Erythroblast (primary cell): ENCODE results near the gene ID1.
"Not testable (repeated sequence)": the region's sequence is repeated elsewhere in the genome, so short reads cannot be mapped to it uniquely, and the experiment has no call there.

Experiments used
- DNase-seq, 2 experiments: peaks; one replicate each; lab custom pipeline; 2025; lab: John Stamatoyannopoulos, UW
- GATA1 ChIP-seq: IDR thresholded peaks from 2 replicates; pipeline ENCODE4 v1.6.1; 2011; ENCODE audit warnings: low read depth, mild to moderate bottlenecking, control low read depth, low read length, moderate library complexity
- POLR2A ChIP-seq: IDR thresholded peaks from 2 replicates; pipeline ENCODE4 v1.6.1; 2011; ENCODE audit warnings: mild to moderate bottlenecking, low read length

ID1 gene

DNA sequence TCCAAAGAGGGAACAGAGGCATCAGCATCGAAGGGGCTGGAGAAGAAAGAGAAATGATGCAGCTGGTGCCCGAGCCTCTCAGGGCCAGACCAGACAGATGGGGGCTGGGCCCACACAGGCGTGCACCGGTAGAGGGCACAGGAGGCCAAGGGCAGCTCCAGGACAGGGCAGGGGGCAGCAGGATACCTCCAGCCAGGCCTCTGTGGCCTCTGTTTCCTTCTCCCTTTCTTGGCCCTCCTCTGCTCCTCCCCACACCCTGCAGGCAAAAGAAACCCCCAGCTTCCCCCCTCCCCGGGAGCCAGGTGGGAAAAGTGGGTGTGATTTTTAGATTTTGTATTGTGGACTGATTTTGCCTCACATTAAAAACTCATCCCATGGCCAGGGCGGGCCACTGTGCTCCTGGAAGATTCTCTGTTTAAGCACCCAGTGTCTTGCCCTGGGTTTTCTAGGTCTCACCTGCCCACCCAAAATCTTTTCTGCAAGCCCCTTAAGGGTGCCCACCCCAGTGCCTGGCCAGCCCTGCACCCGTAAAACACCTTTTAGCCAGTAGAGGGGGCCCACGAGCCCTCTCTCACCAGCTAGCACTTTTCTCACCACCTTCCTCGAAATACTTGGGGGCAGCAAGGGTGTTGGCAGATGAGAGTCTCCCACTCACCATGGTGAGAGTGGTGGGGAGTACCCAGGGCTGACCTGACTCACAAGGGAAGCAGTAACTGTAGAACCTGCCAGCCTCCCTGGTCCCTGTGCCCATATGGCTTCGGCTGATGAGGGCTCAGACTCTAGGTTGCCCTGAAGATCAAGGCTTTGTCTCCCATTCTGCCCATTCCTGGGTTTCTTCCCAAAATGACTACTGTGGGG lies 35.7 kb upstream of the ID1 start:
- DNase-seq, result peak; percentile 51 to 79
- no peak for TF ChIP-seq POLR2A
- no peak for TF ChIP-seq GATA1

GRCh38 chr20:31570021-31570463 lies 35.0 kb upstream of the ID1 start:
- no peak for DNase-seq
- TF ChIP-seq GATA1 (no peak), POLR2A (no peak)

DNA sequence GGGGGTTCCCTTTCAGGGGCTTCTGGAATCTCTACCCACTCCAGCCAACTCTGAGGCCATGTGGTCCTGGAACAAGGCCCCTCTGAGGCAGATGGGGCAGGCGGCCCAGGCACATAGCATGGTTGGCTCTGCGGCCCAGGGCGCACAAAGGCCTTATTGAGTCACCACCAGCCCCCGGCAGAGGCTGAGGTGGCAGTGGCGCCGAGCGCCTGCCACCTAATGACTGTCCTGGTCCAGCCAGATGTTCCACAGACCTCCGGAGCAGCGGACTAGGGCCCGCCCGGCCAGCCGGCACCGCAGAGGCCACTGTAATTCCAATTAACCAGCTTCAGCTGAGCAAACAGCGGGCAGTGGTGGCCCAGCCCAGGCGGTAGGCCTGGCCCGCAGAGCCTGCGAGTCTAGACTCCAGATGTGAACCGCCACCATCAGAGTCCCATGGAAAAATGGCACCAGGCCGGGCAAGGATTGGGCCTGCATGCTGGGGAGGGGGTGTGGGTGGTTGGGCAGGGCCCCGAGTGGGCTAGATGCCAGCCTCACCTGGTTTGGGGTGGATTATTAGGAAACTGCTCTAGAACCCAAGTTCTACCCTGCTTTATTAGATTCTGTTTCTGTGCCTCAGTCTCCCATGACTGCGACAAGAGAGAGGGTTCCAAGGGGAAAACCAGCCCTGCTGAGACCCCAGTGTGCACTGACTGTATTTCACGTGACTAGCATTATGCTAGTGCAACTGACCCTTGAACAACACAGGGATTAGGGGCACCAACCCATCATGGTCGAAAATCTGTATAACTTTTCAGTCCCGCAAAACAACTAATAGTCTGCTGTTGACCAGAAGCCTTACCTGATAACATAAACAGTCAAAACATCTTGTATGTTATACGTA lies 34.1 kb upstream of the ID1 start:
- no peak for DNase-seq
- TF ChIP-seq GATA1, result no peak
- TF ChIP-seq POLR2A, result no peak

DNA sequence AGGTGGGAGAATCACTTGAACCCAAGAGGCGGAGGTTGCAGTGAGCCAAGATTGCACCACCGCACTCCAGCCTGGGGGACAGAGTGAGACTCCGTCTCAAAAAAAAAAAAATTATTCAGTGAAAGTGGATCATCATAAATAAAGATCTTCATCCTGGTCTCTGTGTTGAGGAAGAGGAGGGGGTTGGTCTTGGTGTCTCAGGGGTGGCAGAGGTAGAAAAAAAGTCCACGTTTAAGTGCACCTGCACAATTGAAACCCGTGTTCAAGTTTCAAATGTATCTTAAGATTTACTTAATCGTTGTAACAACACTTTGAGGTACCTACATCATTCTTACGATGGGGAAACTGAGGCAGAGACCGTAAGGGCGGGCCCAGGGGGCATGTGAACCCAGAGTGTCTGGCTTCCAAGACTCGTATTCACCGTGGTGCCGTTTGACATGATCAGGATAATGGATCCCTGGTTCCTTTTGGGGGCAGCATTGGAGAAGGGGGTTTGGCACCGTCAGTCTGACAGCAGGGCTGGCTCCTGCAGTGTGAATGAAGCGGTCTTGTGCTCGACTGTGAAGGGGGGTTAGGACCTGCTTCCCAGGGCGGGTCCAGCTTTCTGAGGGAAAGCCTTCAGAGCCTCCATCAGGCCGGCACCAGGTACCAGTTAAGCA lies 32.9 kb upstream of the ID1 start:
- TF ChIP-seq POLR2A (no peak), GATA1 (no peak)
- no peak for DNase-seq

- TF ChIP-seq GATA1 (no peak), POLR2A (peak; percentile 92)
- DNase-seq, result peak; percentile 97 to 98
These were observed 32.2 kb upstream of the ID1 start for GRCh38 chr20:31572701-31573554.

GRCh38 chr20:31573555-31574321 lies 31.4 kb upstream of the ID1 start:
- TF ChIP-seq POLR2A, result no peak
- no peak for TF ChIP-seq GATA1
- peak; percentile 34 to 52 for DNase-seq

- not testable (repeated sequence) for DNase-seq
These were observed 30.1 kb upstream of the ID1 start for GRCh38 chr20:31574986-31575385.

DNA sequence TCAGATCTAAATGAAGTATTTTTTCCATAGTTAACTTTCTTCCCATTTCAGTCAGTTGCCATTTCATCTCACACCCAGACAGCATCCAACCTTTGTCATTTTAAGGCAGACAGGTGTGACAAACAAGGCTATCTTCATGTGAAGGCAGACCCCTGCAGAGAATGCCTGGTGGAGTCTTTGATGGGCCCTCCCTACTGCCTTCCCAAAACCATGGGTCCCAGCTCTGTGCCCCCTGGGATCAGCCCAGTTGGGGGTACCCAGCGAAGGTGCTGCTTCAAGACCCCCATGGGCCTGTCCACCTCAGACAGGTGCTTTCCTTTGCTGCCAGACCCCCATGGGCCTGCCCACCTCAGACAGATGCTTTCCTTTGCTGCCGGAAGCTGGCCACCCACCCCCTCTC lies 28.3 kb upstream of the ID1 start:
- DNase-seq, result no peak
- TF ChIP-seq POLR2A, result no peak
- no peak for TF ChIP-seq GATA1

- no peak for TF ChIP-seq GATA1
- no peak for TF ChIP-seq POLR2A
- DNase-seq, result no peak
These were observed 27.9 kb upstream of the ID1 start for GRCh38 chr20:31577194-31577593.

DNA sequence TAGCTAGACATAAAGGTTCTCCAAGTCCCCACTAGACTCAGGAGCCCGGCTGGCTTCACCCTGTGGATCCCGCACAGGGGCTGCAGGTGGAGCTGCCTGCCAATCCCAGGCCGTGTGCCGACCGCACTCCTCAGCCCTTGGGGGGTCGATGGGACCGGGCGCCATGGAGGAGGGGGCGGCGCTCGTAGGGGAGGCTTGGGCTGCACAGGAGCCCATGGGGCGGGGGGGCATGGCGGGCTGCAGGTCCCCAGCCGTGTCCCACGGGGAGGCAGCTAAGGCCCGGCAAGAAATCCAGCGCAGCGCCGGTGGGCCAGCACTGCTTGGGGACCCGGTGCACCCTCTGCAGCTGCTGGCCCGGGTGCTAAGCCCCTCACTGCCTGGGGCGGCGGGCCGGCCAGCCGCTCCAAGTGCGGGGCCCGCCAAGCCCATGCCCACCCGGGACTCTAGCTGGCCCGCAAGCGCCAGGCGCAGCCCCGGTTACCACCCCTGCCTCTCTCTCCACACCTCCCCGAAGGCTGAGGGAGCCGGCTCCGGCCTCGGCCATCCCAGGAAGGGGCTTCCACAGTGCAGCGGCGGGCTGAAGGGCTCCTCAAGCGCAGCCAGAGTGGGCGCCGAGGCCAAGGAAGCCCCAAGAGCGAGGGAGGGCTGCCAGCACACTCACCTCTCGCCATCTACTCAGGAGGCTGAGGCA lies 26.5 kb upstream of the ID1 start:
- DNase-seq, result no peak
- no peak for TF ChIP-seq POLR2A

GRCh38 chr20:31579245-31579644 lies 25.8 kb upstream of the ID1 start:
- TF ChIP-seq POLR2A (no peak), GATA1 (no peak)
- no peak for DNase-seq

DNA sequence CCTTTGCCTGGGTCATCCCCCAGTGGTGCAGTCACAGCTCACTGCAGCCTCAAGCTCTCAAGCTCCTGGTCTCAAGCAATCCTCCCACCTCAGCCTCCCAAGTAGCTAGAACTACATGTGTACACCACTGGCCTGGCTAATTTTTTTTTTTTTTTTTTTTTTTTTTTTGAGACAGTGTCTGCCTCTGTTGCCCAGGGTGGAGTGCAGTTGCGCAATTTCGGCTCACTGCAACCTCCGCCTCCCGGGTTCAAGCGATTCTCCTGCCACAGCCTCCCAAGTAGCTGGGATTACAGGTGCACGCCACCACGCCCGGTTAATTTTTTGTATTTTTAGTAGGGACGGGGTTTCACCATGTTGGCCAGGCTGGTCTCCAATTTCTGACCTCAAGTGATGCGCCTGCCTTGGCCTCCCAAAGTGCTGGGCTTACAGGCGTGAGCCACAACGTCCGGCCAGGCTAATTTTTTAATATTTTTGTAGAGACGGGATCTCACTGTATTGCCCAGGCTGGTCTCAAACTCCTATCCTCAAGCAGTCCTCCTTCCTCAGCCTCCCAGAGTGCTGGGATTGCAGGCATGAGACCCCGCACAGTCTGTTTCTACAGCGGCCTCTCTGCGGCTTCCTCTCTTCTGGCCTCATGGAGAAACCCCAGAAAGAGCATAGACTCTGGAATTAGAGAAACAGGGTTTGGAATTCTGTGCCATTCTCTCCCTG lies 25.0 kb upstream of the ID1 start:
- DNase-seq, result not testable (repeated sequence)
